Esophagus squamous epithelium (tissue), 5 donors: ENCODE data around the gene DLG5. TPM values are rescaled to one million over a fixed set of nuclear protein-coding genes. Genes with fewer than 3 reads are reported as not detected.
A peak's percentile ranks its signal among the peaks of the same experiment; 100 is the strongest.

Experiments
- DNase-seq: peaks from one replicate; lab custom pipeline; 2025; lab: John Stamatoyannopoulos, UW
- H3K27ac ChIP-seq, 4 donors: fragments of 200-600 bp; sonication (generic); one replicate each; pipeline ENCODE4 v1.5.1; 2016 to 2019; ENCODE audit warnings: mild to moderate bottlenecking in 1 of 4
- H3K27me3 ChIP-seq, 4 donors: fragments of 200-600 bp; sonication (generic); 1 replicate in 3 of 4; 2 replicates in 1 of 4; pipeline versions ENCODE4 v1.5.1 to v1.6.0; 2017 to 2021; ENCODE audit warnings: antibody characterized with exemption in 1 of 4
- H3K36me3 ChIP-seq, 3 donors: fragments of 200-600 bp; sonication (generic); one replicate each; pipeline ENCODE4 v1.5.1; 2016 to 2019
- H3K4me1 ChIP-seq, 3 donors: fragments of 200-600 bp; sonication (generic); one replicate each; pipeline ENCODE4 v1.5.1; 2017 to 2019
- H3K4me3 ChIP-seq, 4 donors: fragments of 200-600 bp; sonication (generic); 1 replicate in 3 of 4; 2 replicates in 1 of 4; pipeline ENCODE4 v1.5.1; 2016 to 2019; ENCODE audit warnings: mild to moderate bottlenecking in 2 of 4, moderate library complexity in 1 of 4
- H3K9me3 ChIP-seq, 3 donors: fragments of 200-600 bp; sonication (generic); one replicate each; pipeline ENCODE4 v1.5.1; 2016 to 2019
- POLR2A ChIP-seq, 4 donors: fragments of 450-650 bp; IDR thresholded peaks; one replicate each; pipeline ENCODE4 v1.6.1; 2017; ENCODE audit warnings: antibody characterized with exemption in 4 of 4, mild to moderate bottlenecking in 4 of 4, moderate library complexity in 3 of 4
- WGBS, 2 donors: methylation state at CpG; one replicate each; pipeline ENCODE4 v1.1.5; 2018; 5-methylcytosine and 5-hydroxymethylcytosine counted together
- intact Hi-C: fragments of 100-400 bp; cut with DNase I; formaldehyde crosslinking; loops from one replicate; pipeline ENCODE4 v1.15.0; 2022
- total RNA-seq, 4 donors: library from RNA; depleted of rRNA; stranded (reverse); fragments of >200 nt; gene quantifications; one replicate each; pipeline ENCODE4 v1.1.0, GENCODE V29; 2016
- TF ChIP-seq, protein P1 (sequence below), 6 experiments: fragments of 450-650 bp in 4 of 6; fragments of 200-600 bp in 2 of 6; sonication (generic) in 2 of 6; IDR thresholded peaks; one replicate each; pipeline ENCODE4 v1.5.1; 2016 to 2019; ENCODE audit warnings: antibody characterized with exemption in 6 of 6, mild to moderate bottlenecking in 4 of 6, moderate library complexity in 4 of 6
- donor health status: DM: yes; HTN: yes; CAD: no.

DLG5 gene
- total RNA-seq, 4 donors from 2014 or later = 34.1 to 50.9 (median 41.3) TPM

- no peak overlapping the region for H3K4me3 ChIP-seq
- peaks cover 15 to 91% (median 54%) of the 10 kb centered on the region in 3 donors for H3K4me1 ChIP-seq
- intact Hi-C loops = no loop called here
- no peaks in the 10 kb centered on the region for H3K9me3 ChIP-seq
- H3K36me3 ChIP-seq = peaks cover 0 to 33% (median 6%) of the 10 kb centered on the region in 3 donors
- TF ChIP-seq, protein P1, sequence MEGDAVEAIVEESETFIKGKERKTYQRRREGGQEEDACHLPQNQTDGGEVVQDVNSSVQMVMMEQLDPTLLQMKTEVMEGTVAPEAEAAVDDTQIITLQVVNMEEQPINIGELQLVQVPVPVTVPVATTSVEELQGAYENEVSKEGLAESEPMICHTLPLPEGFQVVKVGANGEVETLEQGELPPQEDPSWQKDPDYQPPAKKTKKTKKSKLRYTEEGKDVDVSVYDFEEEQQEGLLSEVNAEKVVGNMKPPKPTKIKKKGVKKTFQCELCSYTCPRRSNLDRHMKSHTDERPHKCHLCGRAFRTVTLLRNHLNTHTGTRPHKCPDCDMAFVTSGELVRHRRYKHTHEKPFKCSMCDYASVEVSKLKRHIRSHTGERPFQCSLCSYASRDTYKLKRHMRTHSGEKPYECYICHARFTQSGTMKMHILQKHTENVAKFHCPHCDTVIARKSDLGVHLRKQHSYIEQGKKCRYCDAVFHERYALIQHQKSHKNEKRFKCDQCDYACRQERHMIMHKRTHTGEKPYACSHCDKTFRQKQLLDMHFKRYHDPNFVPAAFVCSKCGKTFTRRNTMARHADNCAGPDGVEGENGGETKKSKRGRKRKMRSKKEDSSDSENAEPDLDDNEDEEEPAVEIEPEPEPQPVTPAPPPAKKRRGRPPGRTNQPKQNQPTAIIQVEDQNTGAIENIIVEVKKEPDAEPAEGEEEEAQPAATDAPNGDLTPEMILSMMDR (IDR thresholded peaks at IDR 0.05) = no peak
- TF ChIP-seq POLR2A (IDR thresholded peaks at IDR 0.05) = no peak
- H3K27ac ChIP-seq = peak overlapping the region in 2 of 4 donors; percentile 9 to 40
- H3K27me3 ChIP-seq = no peaks in the 10 kb centered on the region
- no peak for DNase-seq
- WGBS, 2 donors = 78 to 86% methylated on average over 4 of the region's 6 CpGs
Measured at GRCh38 chr10:77867124-77867719, 59.3 kb downstream of the DLG5 start.

GRCh38 chr10:77866598-77866997 lies 60.0 kb downstream of the DLG5 start:
- WGBS, 2 donors = 67 to 87% methylated on average over 1 to 2 of the region's 3 CpGs
- TF ChIP-seq, protein P1 (IDR thresholded peaks at IDR 0.05) = no peak
- TF ChIP-seq POLR2A (IDR thresholded peaks at IDR 0.05) = no peak
- Histone ChIP-seq H3K27ac (peak overlapping the region in 3 of 4 donors; percentile 28 to 66 (median 40)), H3K4me1 (peaks cover 13 to 91% (median 48%) of the 10 kb centered on the region in 3 donors), H3K9me3 (no peaks in the 10 kb centered on the region), H3K4me3 (no peak overlapping the region), H3K36me3 (peaks cover 0 to 33% (median 6%) of the 10 kb centered on the region in 3 donors), H3K27me3 (no peaks in the 10 kb centered on the region)
- no peak for DNase-seq
- intact Hi-C loops = no loop called here

- intact Hi-C loops = no loop called here
- Histone ChIP-seq H3K4me3 (no peak overlapping the region), H3K27ac (peak overlapping the region; percentile 15 to 66 (median 45)), H3K36me3 (peaks cover 0 to 33% (median 6%) of the 10 kb centered on the region in 3 donors), H3K9me3 (no peaks in the 10 kb centered on the region), H3K27me3 (no peaks in the 10 kb centered on the region), H3K4me1 (peaks cover 8 to 86% (median 43%) of the 10 kb centered on the region in 3 donors)
- DNase-seq = no peak
- WGBS, 2 donors = 37 to 49% methylated on average over 10 to 15 of the region's 17 CpGs
- no peak for TF ChIP-seq POLR2A (IDR thresholded peaks at IDR 0.05)
- TF ChIP-seq, protein P1 (IDR thresholded peaks at IDR 0.05) = no peak
Measured at GRCh38 chr10:77865580-77866324, 60.8 kb downstream of the DLG5 start.

- no peak for TF ChIP-seq POLR2A (IDR thresholded peaks at IDR 0.05)
Measured at GRCh38 chr10:77864151-77864851, 62.3 kb downstream of the DLG5 start.

DNA sequence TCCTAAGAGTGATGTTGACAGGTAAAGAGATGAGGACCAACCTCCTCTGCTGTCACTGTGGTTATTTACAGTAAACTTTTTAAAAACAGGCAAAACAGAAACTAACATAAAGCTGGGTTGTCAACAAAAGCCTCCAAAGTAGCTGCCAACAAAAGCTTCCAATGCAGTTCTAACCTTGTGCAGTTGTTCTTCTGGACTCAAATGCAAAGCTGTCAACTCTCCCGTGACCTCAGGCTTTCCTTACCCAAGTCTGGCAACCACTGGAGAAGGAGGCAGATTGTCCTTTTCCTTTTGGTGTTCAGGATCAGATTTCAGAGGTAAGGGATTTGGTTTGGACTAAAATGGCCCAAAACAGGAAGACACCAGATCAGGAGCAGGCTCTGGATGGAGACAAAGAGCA lies 63.1 kb downstream of the DLG5 start:
- Histone ChIP-seq H3K27ac (peak overlapping the region in 2 of 4 donors; percentile 16 to 34), H3K4me1 (peaks cover 0 to 64% (median 32%) of the 10 kb centered on the region in 3 donors), H3K27me3 (no peaks in the 10 kb centered on the region), H3K36me3 (peaks cover 0 to 41% (median 5%) of the 10 kb centered on the region in 3 donors), H3K4me3 (no peak overlapping the region), H3K9me3 (no peaks in the 10 kb centered on the region)
- WGBS, 2 donors = 50 to 83% methylated on average over 1 of the region's 1 CpG
- intact Hi-C loops = no loop called here
- DNase-seq = no peak
- no peak for TF ChIP-seq POLR2A (IDR thresholded peaks at IDR 0.05)
- TF ChIP-seq, protein P1 (IDR thresholded peaks at IDR 0.05) = no peak

More at GRCh38 chr10:77864151-77864851, 62.3 kb downstream of the DLG5 start:
- intact Hi-C loops = no loop called here
- peaks cover 0 to 40% (median 6%) of the 10 kb centered on the region in 3 donors for H3K36me3 ChIP-seq
- no peaks in the 10 kb centered on the region for H3K27me3 ChIP-seq
- H3K4me1 ChIP-seq = peaks cover 0 to 71% (median 32%) of the 10 kb centered on the region in 3 donors
- DNase-seq = no peak
- no peaks in the 10 kb centered on the region for H3K9me3 ChIP-seq
- H3K4me3 ChIP-seq = no peak overlapping the region
- WGBS, 2 donors = 79 to 90% methylated on average over 3 to 5 of the region's 11 CpGs
- H3K27ac ChIP-seq = peak overlapping the region in 3 of 4 donors; percentile 16 to 40 (median 34)
